HepG2 (cell line): ENCODE results near the gene RHBG. TPM values are rescaled to one million over a fixed set of nuclear protein-coding genes. Genes with fewer than 3 reads are reported as not detected.
A peak's percentile ranks its signal among the peaks of the same experiment; 100 is the strongest.

ENCODE experiments used
- AFF4 ChIP-seq: sonication (generic); formaldehyde crosslinking; IDR thresholded peaks from 2 replicates; pipeline ENCODE4 v1.4.0; 2020; ENCODE audit warnings: missing genetic modification reagents
- ARNT ChIP-seq: fragments of 450-650 bp; IDR thresholded peaks from 2 replicates; pipeline ENCODE4 v1.6.1; 2017
- CREB1 ChIP-seq, 2 experiments: fragments of 450-650 bp in 1 of 2; IDR thresholded peaks; 2 replicates each; pipeline ENCODE4 v1.6.1; 2016 to 2017; ENCODE audit warnings: control low read depth in 1 of 2, mild to moderate bottlenecking in 1 of 2, missing compliant biosample characterization in 1 of 2, missing genetic modification characterization in 1 of 2
- CSRNP1 ChIP-seq: sonication (generic); formaldehyde crosslinking; IDR thresholded peaks from 2 replicates; pipeline ENCODE4 v1.8.1; 2023; ENCODE audit warnings: mild to moderate bottlenecking, missing genetic modification reagents
- DPF2 ChIP-seq: sonication (generic); formaldehyde crosslinking; IDR thresholded peaks from 2 replicates; pipeline ENCODE4 v1.4.0; 2020; ENCODE audit warnings: mild to moderate bottlenecking, low read depth, missing genetic modification reagents, borderline replicate concordance
- FLYWCH1 ChIP-seq: sonication (generic); formaldehyde crosslinking; IDR thresholded peaks from 2 replicates; pipeline ENCODE4 v1.8.1; 2023; ENCODE audit warnings: mild to moderate bottlenecking, missing genetic modification reagents
- FOXC1 ChIP-seq: sonication (generic); formaldehyde crosslinking; IDR thresholded peaks from 2 replicates; pipeline ENCODE4 v1.8.0; 2022; ENCODE audit warnings: mild to moderate bottlenecking, missing genetic modification reagents, borderline replicate concordance
- FOXJ3 ChIP-seq: sonication (generic); formaldehyde crosslinking; IDR thresholded peaks from 2 replicates; pipeline ENCODE4 v1.4.0; 2020; ENCODE audit warnings: missing genetic modification reagents, mild to moderate bottlenecking, borderline replicate concordance
- FOXM1 ChIP-seq: sonication (generic); formaldehyde crosslinking; IDR thresholded peaks from 2 replicates; pipeline ENCODE4 v1.5.0; 2020; ENCODE audit warnings: missing genetic modification reagents
- IRF2 ChIP-seq: IDR thresholded peaks from 2 replicates; pipeline ENCODE4 v1.6.1; 2018; ENCODE audit warnings: missing genetic modification reagents, missing compliant biosample characterization
- KDM6A ChIP-seq: IDR thresholded peaks from 2 replicates; pipeline ENCODE4 v1.6.1; 2016; ENCODE audit warnings: low read depth
- MIER2 ChIP-seq: IDR thresholded peaks from 2 replicates; pipeline ENCODE4 v1.6.1; 2016; ENCODE audit warnings: missing biosample characterization, missing genetic modification reagents
- MXI1 ChIP-seq: IDR thresholded peaks from 3 replicates; pipeline ENCODE4 v1.6.1; 2012; ENCODE audit warnings: low read depth, low read length, inconsistent platforms, borderline replicate concordance
- NAIF1 ChIP-seq: sonication (generic); formaldehyde crosslinking; IDR thresholded peaks from 2 replicates; pipeline ENCODE4 v1.5.0; 2020; ENCODE audit warnings: mild to moderate bottlenecking, missing genetic modification reagents, borderline replicate concordance
- POLR2AphosphoS2 ChIP-seq: IDR thresholded peaks from 2 replicates; pipeline ENCODE4 v1.6.1; 2011; ENCODE audit warnings: low read depth, low read length, improper control_type of control experiment
- RARA ChIP-seq: IDR thresholded peaks from 2 replicates; pipeline ENCODE4 v1.6.1; 2016; ENCODE audit warnings: missing genetic modification reagents, missing compliant biosample characterization
- SOX5 ChIP-seq: IDR thresholded peaks from 2 replicates; pipeline ENCODE4 v1.6.1; 2016; ENCODE audit warnings: borderline replicate concordance
- U2AF1 ChIP-seq: fragments of 200-400 bp; formaldehyde crosslinking; optimal IDR thresholded peaks from 2 replicates; pipeline ENCODE3; 2017; ENCODE audit warnings: mild to moderate bottlenecking, low read depth, low read length
- ZIK1 ChIP-seq: sonication (generic); formaldehyde crosslinking; IDR thresholded peaks from 2 replicates; pipeline ENCODE4 v1.5.0; 2020; ENCODE audit warnings: mild to moderate bottlenecking, low read depth, missing genetic modification reagents, borderline replicate concordance
- ZNF292 ChIP-seq: sonication (generic); formaldehyde crosslinking; IDR thresholded peaks from 2 replicates; pipeline ENCODE4 v1.8.1; 2022; ENCODE audit warnings: mild to moderate bottlenecking, low read depth, missing genetic modification reagents, borderline replicate concordance
- ZNF3 ChIP-seq: IDR thresholded peaks from 2 replicates; pipeline ENCODE4 v1.7.0; 2017; ENCODE audit warnings: inconsistent platforms
- ZNF430 ChIP-seq: sonication (generic); formaldehyde crosslinking; IDR thresholded peaks from 2 replicates; pipeline ENCODE4 v1.9.0; 2021; ENCODE audit warnings: mild to moderate bottlenecking, missing genetic modification reagents
- ZNF784 ChIP-seq: sonication (generic); formaldehyde crosslinking; IDR thresholded peaks from 2 replicates; pipeline ENCODE4 v1.5.1; 2020; ENCODE audit warnings: missing genetic modification reagents, mild to moderate bottlenecking, borderline replicate concordance
- polyA plus RNA-seq, 8 experiments: library from polyadenylated mRNA; depleted of rRNA in 3 of 8; stranded (reverse) in 7 of 8; unstranded in 1 of 8; fragments of >200 nt; fragmentation: Illumina TruSeq in 4 of 8; extraction: Trizol in 4 of 8; gene quantifications; 2 replicates each; pipeline versions ENCODE4 v1.2.1 to v1.2.3, GENCODE V29; 2011 to 2016; ENCODE audit warnings: low read depth in 4 of 8, missing spikeins in 1 of 8, mixed read lengths in 1 of 8; ENCODE audit not compliant: insufficient read depth in 1 of 8
- total RNA-seq, 5 experiments: library from RNA; depleted of rRNA; stranded (reverse); fragments of >200 nt; fragmentation: Illumina TruSeq; extraction: Trizol; gene quantifications; 2 replicates each; pipeline ENCODE4 v1.2.3, GENCODE V29; 2016; ENCODE audit warnings: low read depth in 1 of 5
- TF ChIP-seq, protein P1 (sequence below): sonication (generic); formaldehyde crosslinking; IDR thresholded peaks from 2 replicates; pipeline ENCODE4 v1.4.0; 2020; ENCODE audit warnings: mild to moderate bottlenecking, missing genetic modification reagents

The RHBG gene
- total and polyA plus RNA-seq, 2 of the 13 experiments (the other 11 are each of a cell fraction or from before 2014, with no cell fraction given), result 61.8 to 73.5 TPM

- TF ChIP-seq CSRNP1 (CRISPR knock-in tag) (peak; percentile 89), CREB1 (IDR thresholded peaks at IDR 0.05) (no peak), CREB1 (CRISPR knock-in tag; IDR thresholded peaks at IDR 0.05) (no peak), RARA (CRISPR knock-in tag) (peak; percentile 44), MIER2 (CRISPR knock-in tag) (no peak), NAIF1 (CRISPR knock-in tag) (no peak), FLYWCH1 (no peak), SOX5 (CRISPR knock-in tag) (0 out of 2 replicates have a peak, but pooled peaks have one; percentile 27), ZNF3 (CRISPR knock-in tag) (no peak), FOXC1 (CRISPR knock-in tag) (peak; percentile 73; the same call in 1 of the 2 replicates), ZNF784 (CRISPR knock-in tag) (peak; percentile 79; the same call in 1 of the 2 replicates), U2AF1 (no peak), ZNF292 (CRISPR knock-in tag) (0 out of 2 replicates have a peak, but pooled peaks have one; percentile 38), ZIK1 (CRISPR knock-in tag) (no peak; the same call in 1 of the 2 replicates), FOXJ3 (CRISPR knock-in tag) (no peak), DPF2 (CRISPR knock-in tag) (0 out of 2 replicates have a peak, but pooled peaks have one; percentile 14), AFF4 (no peak; the same call in 1 of the 2 replicates), KDM6A (CRISPR knock-in tag) (no peak), ARNT (no peak), IRF2 (CRISPR knock-in tag) (no peak), MXI1 (peak; percentile 17; the same call in 1 of the 3 replicates), ZNF430 (no peak; the same call in 1 of the 2 replicates), POLR2AphosphoS2 (no peak), FOXM1 (no peak)
- TF ChIP-seq, protein P1, sequence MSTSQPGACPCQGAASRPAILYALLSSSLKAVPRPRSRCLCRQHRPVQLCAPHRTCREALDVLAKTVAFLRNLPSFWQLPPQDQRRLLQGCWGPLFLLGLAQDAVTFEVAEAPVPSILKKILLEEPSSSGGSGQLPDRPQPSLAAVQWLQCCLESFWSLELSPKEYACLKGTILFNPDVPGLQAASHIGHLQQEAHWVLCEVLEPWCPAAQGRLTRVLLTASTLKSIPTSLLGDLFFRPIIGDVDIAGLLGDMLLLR (CRISPR knock-in tag), result no peak; the same call in 1 of the 2 replicates
These were observed at the start of gene RHBG (continued) for GRCh38 chr1:156368889-156369684.
